Stimulated activated CD8-positive, alpha-beta memory T cell treated with anti-CD3 and anti-CD28 coated beads, Interleukin-7, amount 100 ng/mL, for 4 hours (primary cell): Measurements from ENCODE around the gene C5orf52.
"Not testable (repeated sequence)": the region's sequence is repeated elsewhere in the genome, so short reads cannot be mapped to it uniquely, and the experiment has no call there.

Experiments
- DNase-seq, 2 donors: peaks; one replicate each; pipeline ENCODE4 v3.0.0-alpha.2; 2020; ENCODE audit warnings: low read depth in 2 of 2

C5orf52 gene

GRCh38 chr5:157722895-157723294, 51.6 kb downstream of the C5orf52 start:
- DNase-seq: not testable (repeated sequence)

- not testable (repeated sequence) for DNase-seq
Measured at GRCh38 chr5:157726607-157727006, 55.3 kb downstream of the C5orf52 start.

GRCh38 chr5:157727858-157728257, 56.5 kb downstream of the C5orf52 start:
- DNase-seq: not testable (repeated sequence)
